Large intestine (tissue), 12 donors: ENCODE data around the gene MRPL50. TPM values are rescaled to one million over a fixed set of nuclear protein-coding genes. Genes with fewer than 3 reads are reported as not detected.

ENCODE experiments used
- DNase-seq, 2 donors: peaks; one replicate each; pipeline versions ENCODE4 v3.0.0 to v3.0.0-alpha.2; 2013
- H3K27ac ChIP-seq: one replicate; pipeline ENCODE4 v1.5.1; 2013; ENCODE audit warnings: low read length
- H3K27me3 ChIP-seq: 2 replicates; pipeline ENCODE4 v1.6.1; 2013; ENCODE audit warnings: low read length; ENCODE audit not compliant: control insufficient read depth, insufficient read depth
- H3K36me3 ChIP-seq: 2 replicates; pipeline ENCODE4 v1.6.1; 2013; ENCODE audit warnings: low read length; ENCODE audit not compliant: control insufficient read depth, insufficient read depth
- H3K4me1 ChIP-seq: one replicate; pipeline ENCODE4 v1.6.1; 2013; ENCODE audit warnings: low read length; ENCODE audit not compliant: control insufficient read depth, insufficient read depth
- H3K4me3 ChIP-seq: one replicate; pipeline ENCODE4 v1.5.1; 2013; ENCODE audit warnings: low read length
- H3K9me3 ChIP-seq: one replicate; pipeline ENCODE4 v1.6.1; 2013; ENCODE audit warnings: mild to moderate bottlenecking, low read depth, low read length, moderate library complexity; ENCODE audit not compliant: control insufficient read depth
- WGBS: methylation state at CpG from one replicate; pipeline ENCODE4 v1.1.5; 2013; ENCODE audit warnings: low lambda C conversion rate; ENCODE audit not compliant: insufficient coverage; 5-methylcytosine and 5-hydroxymethylcytosine counted together
- long read RNA-seq, 11 donors: transcript quantifications; one replicate each; lab custom pipeline, GENCODE V29; 2026
- polyA plus RNA-seq: library from polyadenylated mRNA; unstranded; fragments of 120-200 nt; gene quantifications from one replicate; pipeline ENCODE4 v1.2.1, GENCODE V29; 2013

The MRPL50 gene
- 27.5 TPM for polyA plus RNA-seq
- long read RNA-seq, donor 1, transcript MRPL50-201 (2 exons, 3,332 nt) = major isoform, 18 of 18 reads
- long read RNA-seq, donor 1, partial matches to known transcripts = 0 of 18 reads
- long read RNA-seq, donor 1, other reads (novel, unspliced or antisense) = 0 of 18 reads
- long read RNA-seq, donor 2, transcript MRPL50-201 (2 exons, 3,332 nt) = major isoform, 46 of 119 reads
- long read RNA-seq, donor 2, partial matches to known transcripts = 52 of 119 reads
- long read RNA-seq, donor 2, other reads (novel, unspliced or antisense) = 21 of 119 reads
- long read RNA-seq, donor 3 = 0 reads
- long read RNA-seq, donor 4, partial matches to known transcripts = 0 of 4 reads
- long read RNA-seq, donor 4, other reads (novel, unspliced or antisense) = 0 of 4 reads
- long read RNA-seq, donor 5, transcript MRPL50-201 (2 exons, 3,332 nt) = major isoform, 19 of 19 reads
- long read RNA-seq, donor 5, partial matches to known transcripts = 0 of 19 reads
- long read RNA-seq, donor 5, other reads (novel, unspliced or antisense) = 0 of 19 reads
- long read RNA-seq, donor 6, transcript MRPL50-201 (2 exons, 3,332 nt) = major isoform, 40 of 40 reads
- long read RNA-seq, donor 6, partial matches to known transcripts = 0 of 40 reads
- long read RNA-seq, donor 6, other reads (novel, unspliced or antisense) = 0 of 40 reads
- long read RNA-seq, donor 7, transcript MRPL50-201 (2 exons, 3,332 nt) = major isoform, 14 of 14 reads
- long read RNA-seq, donor 7, partial matches to known transcripts = 0 of 14 reads
- long read RNA-seq, donor 7, other reads (novel, unspliced or antisense) = 0 of 14 reads
- long read RNA-seq, donor 8, transcript MRPL50-201 (2 exons, 3,332 nt) = major isoform, 55 of 86 reads
- long read RNA-seq, donor 8, partial matches to known transcripts = 31 of 86 reads
- long read RNA-seq, donor 8, other reads (novel, unspliced or antisense) = 0 of 86 reads
- long read RNA-seq, donor 9, transcript MRPL50-201 (2 exons, 3,332 nt) = major isoform, 48 of 48 reads
- long read RNA-seq, donor 9, partial matches to known transcripts = 0 of 48 reads
- long read RNA-seq, donor 9, other reads (novel, unspliced or antisense) = 0 of 48 reads
- long read RNA-seq, donor 10, transcript MRPL50-201 (2 exons, 3,332 nt) = major isoform, 38 of 43 reads
- long read RNA-seq, donor 10, partial matches to known transcripts = 0 of 43 reads
- long read RNA-seq, donor 10, other reads (novel, unspliced or antisense) = 5 of 43 reads
- long read RNA-seq, donor 11, transcript MRPL50-201 (2 exons, 3,332 nt) = major isoform, 37 of 37 reads
- long read RNA-seq, donor 11, partial matches to known transcripts = 0 of 37 reads
- long read RNA-seq, donor 11, other reads (novel, unspliced or antisense) = 0 of 37 reads

DNA sequence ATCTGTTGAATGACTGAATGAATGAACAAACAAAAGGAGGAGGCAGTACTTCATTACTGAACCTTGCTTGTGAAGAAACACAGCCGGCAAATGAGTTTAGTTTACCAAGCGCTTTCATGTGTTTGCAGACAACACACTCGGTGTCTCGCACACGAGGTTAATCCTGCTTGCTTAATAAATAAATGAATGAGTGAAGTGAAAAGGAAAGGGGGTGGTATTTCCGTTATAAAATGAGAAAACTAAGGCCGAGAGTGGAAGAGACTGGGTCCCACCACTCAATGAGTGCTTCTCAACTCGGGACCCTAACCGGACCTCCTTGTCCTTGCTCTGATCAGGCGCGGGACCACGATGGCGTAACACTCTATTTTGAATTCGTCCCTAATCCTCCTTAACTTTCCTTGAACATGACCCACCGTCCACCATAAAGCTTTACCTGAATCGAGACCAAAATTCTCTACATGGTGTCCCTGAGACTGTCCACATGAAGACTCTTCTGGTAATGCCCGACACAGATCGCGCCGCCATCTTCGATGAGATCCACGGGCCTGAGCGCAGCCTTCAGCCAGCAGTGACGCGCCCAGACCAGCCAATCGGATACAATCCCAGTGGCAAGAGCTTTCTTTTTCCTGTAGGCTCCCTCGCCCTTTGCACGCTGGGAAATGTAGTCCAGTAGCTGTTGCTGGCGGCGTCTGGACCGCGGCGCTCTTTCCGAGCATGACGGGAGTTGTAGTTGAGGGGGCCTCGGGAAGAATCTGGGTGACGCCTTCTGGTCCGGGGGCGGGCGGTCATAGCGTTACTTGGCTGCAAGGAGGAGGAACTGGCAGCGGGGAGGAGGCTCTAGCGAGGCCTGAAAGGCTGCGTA, at the start of gene MRPL50, which contains the start of gene ZNF189:
Gene MRPL50, minus strand, starts transcription at position 551 of the 862 bp plus-strand sequence. Its CDS starts 26 bp downstream, at position 525.
Gene ZNF189, plus strand, starts transcription at position 784 of the 862 bp plus-strand sequence. CDS start 306 bp downstream, outside the sequence.
- peak; percentile 100 for DNase-seq
- peaks cover 19% of the 10 kb centered on the region for H3K9me3 ChIP-seq
- H3K27me3 ChIP-seq = no peaks in the 10 kb centered on the region
- peak within 1 kb of the TSS; percentile 79 for H3K27ac ChIP-seq
- peaks cover 4% of the 10 kb centered on the region for H3K4me1 ChIP-seq
- peak within 1 kb of the TSS; percentile 73 for H3K4me3 ChIP-seq
- 0% methylated on average over 3 of the region's 44 CpGs for WGBS
- peaks cover 39% of the 10 kb centered on the region for H3K36me3 ChIP-seq

DNA sequence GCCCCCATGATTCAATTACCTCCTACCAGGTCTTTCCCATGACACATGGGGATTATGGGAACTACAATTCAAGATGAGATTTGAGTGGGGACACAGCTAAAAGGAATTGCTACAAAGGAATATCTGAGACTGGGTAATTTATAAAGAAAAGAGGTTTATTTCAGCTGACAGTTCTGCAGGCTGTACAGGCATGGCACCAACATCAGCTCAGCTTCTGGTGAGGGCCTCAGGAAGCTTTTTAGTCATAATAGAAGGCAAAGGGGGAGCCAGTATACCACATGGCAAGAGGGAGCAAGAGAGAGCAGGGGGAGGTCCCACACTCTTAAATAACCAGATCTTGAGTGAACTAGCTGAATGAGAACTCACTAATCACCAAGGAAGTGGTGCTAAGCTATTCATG, 48.3 kb upstream of the MRPL50 start:
- peaks cover under 1% of the 10 kb centered on the region for H3K9me3 ChIP-seq
- H3K27me3 ChIP-seq = no peaks in the 10 kb centered on the region
- peaks cover 61% of the 10 kb centered on the region for H3K4me1 ChIP-seq
- H3K4me3 ChIP-seq = no peak overlapping the region
- H3K36me3 ChIP-seq = no peaks in the 10 kb centered on the region
- no peak for DNase-seq
- H3K27ac ChIP-seq = peak overlapping the region; percentile 87

DNA sequence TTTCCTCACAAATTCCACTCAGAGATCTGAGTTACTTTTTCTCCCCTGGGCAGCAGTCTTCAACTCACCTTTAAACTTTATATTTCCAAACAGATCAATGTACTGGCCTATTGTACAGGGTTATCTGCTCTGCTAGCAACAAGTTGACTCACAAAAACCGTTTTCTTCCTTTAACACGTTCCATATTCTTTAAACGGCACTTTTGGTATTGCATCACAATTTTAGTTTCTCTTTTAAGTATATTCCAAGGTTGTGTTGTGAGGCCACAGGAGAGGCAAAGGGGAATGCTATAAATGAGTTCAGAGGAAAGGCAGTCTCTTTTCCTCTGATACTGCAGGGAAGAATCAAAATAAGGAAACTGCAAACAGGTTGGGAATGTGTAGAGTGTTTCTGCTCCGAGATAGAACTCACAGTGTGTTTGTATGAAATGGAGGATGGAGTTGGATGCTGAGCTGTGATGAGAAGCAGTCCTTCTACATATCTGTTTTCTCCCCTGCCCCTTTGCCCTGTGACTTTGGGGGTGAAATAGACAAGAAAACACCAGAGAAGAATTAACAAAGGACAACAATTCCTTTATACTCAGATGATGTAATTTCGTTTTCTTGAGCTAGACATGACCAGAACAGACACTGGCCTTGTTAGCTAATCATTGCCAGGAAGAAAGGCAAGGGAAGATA, 47.1 kb upstream of the MRPL50 start:
- peaks cover 65% of the 10 kb centered on the region for H3K4me1 ChIP-seq
- 60% methylated on average over 1 of the region's 5 CpGs for WGBS
- DNase-seq = peak; percentile 84 to 94
- H3K27me3 ChIP-seq = no peaks in the 10 kb centered on the region
- peak overlapping the region; percentile 87 for H3K27ac ChIP-seq
- H3K4me3 ChIP-seq = no peak overlapping the region
- no peaks in the 10 kb centered on the region for H3K36me3 ChIP-seq
- no peaks in the 10 kb centered on the region for H3K9me3 ChIP-seq

DNA sequence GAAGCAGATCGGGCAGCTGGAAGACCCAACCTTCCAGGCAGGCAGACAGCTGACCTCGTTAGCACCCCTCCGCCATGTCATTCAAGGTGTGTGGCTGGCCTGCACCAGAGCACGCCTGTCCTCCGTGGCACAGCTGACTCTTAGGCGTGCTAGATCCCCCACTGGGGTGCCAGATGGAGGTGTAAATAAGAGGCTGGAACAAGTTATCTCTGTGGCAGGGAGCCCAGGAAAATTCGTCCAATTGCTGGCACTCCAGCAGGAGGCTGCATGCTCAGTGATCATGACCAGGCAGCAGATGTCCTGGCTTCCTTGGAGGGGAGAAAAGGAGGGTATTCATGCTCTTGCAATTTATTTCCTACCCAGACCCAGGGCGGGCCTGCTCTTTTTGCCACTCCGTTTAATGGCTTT, 45.0 kb upstream of the MRPL50 start:
- WGBS = no CpG with 5 or more reads among the region's 9 CpGs
- H3K4me1 ChIP-seq = peaks cover 78% of the 10 kb centered on the region
- DNase-seq = no peak
- no peaks in the 10 kb centered on the region for H3K36me3 ChIP-seq
- no peaks in the 10 kb centered on the region for H3K27me3 ChIP-seq
- peak overlapping the region; percentile 87 for H3K27ac ChIP-seq
- no peak overlapping the region for H3K4me3 ChIP-seq
- no peaks in the 10 kb centered on the region for H3K9me3 ChIP-seq

DNA sequence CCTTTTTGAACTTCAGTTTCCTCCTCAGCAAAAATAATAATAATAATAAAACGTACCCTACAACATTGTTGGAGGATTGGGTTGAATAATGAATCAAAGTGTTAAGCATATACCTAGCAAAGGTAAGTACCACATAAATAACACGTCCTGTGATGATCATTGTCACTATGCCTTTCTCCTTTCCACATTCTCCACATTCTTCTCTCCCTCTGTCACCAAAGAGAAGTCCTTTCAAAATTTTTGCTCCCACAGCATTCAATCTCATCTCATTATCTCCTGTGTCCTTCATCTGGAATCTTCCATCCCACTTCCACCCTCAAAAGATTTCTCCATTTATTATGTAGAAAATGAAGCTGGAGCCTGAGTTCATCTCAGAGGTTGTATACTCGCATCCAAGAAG, 44.3 kb upstream of the MRPL50 start:
- Histone ChIP-seq H3K27ac (peak overlapping the region; percentile 87), H3K4me1 (peaks cover 83% of the 10 kb centered on the region), H3K9me3 (no peaks in the 10 kb centered on the region), H3K4me3 (no peak overlapping the region), H3K36me3 (no peaks in the 10 kb centered on the region), H3K27me3 (no peaks in the 10 kb centered on the region)
- DNase-seq = no peak
- whole genome bisulfite sequencing = 86% methylated on average over 1 of the region's 3 CpGs

DNA sequence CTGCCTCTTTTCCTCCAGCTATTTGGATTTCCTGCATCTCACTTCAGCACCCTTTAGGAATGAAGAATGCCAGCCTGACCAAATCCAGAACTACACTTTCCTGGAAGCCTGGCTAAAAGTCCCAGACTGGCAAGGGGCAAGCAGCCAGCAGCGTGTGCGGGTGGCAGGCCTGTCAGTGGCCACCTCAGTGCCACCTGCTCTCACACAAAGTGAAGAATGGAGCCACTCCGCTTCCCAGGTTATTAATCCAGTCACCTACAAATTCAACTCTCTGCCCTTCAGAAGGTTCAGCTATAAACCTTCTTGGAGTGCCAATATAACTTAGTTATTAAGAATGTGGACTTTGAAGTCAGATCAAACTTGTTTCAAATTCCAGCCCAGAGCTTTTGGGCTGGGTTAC, 43.9 kb upstream of the MRPL50 start:
- peaks cover 87% of the 10 kb centered on the region for H3K4me1 ChIP-seq
- DNase-seq = peak in 1 of 2 donors; percentile 71
- H3K27me3 ChIP-seq = no peaks in the 10 kb centered on the region
- H3K9me3 ChIP-seq = no peaks in the 10 kb centered on the region
- no CpG with 5 or more reads among the region's 3 CpGs for WGBS
- H3K27ac ChIP-seq = peak overlapping the region; percentile 87
- H3K4me3 ChIP-seq = no peak overlapping the region
- H3K36me3 ChIP-seq = no peaks in the 10 kb centered on the region

DNA sequence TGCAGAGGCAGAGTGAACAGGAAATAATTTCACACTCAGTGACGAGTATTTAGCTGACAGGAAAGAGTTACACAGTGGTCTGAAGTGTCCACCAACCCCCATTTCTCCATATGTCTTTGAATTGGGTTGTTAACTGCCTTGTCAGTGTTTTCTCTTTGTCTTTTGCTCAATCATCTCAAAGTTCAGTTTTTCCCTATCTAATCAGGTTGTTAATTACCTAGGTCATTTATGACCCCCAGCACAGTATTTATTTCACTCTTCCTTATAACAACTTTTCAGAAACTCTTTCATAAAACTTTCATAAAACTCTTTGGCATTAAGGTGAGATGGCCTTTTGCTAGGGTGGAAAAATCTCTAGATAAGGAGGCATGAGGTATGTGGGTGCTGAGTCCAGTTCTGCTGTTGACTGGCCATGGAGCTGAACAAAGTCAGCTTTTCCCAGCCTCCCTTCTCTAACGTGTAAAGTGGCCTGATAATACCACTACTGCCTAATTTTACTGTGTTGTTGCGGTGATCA, 42.4 kb upstream of the MRPL50 start:
- Histone ChIP-seq H3K4me3 (no peak overlapping the region), H3K27me3 (no peaks in the 10 kb centered on the region), H3K36me3 (no peaks in the 10 kb centered on the region), H3K4me1 (peaks cover 79% of the 10 kb centered on the region), H3K9me3 (no peaks in the 10 kb centered on the region), H3K27ac (peak overlapping the region; percentile 87)
- peak; percentile 86 to 96 for DNase-seq
- no CpG with 5 or more reads among the region's 3 CpGs for WGBS

DNA sequence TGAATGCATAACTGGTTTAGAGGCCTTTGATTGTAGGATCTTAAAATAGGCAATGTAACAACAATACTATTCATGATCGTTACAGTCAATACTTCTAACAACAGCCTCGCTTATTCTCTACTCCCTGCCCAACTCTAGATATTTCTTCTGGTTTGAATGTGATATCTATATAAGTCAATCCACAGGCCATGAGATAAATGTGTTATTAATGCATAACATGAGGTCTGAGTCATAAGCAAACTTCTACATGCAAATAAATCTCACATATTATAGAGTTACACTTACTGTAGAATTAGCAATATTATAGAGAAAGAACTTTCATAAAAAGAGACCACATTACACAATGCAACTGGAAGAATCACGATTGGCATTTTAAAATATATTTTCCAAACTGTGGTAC, 40.1 kb upstream of the MRPL50 start:
- no peaks in the 10 kb centered on the region for H3K9me3 ChIP-seq
- DNase-seq = no peak
- 80% methylated on average over 1 of the region's 3 CpGs for WGBS
- peak overlapping the region; percentile 87 for H3K27ac ChIP-seq
- peaks cover 78% of the 10 kb centered on the region for H3K4me1 ChIP-seq
- H3K27me3 ChIP-seq = no peaks in the 10 kb centered on the region
- H3K4me3 ChIP-seq = no peak overlapping the region
- H3K36me3 ChIP-seq = no peaks in the 10 kb centered on the region

DNA sequence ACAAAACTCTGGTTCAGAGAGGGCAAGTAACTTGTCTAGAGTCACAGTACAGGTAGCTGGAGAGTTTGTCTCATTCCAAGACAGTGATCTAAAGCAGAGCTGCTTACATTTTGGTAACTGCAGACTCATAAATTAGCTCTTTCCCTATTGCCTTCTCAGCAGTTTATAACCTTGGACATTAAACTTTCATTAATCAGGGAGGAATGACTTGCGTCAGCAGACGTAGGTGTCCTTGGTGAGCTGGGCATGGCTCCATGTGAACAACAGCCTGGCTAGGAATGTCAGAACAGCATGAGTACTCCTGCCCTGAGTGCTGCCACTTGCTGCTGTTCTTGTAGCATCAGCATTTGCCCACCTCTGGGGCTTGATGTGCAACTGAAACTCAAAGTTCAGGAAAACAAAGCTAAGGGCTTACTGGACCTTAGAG, 39.4 kb upstream of the MRPL50 start:
- no CpG with 5 or more reads among the region's 2 CpGs for WGBS
- peak overlapping the region; percentile 87 for H3K27ac ChIP-seq
- peak; percentile 94 to 97 for DNase-seq
- peaks cover 74% of the 10 kb centered on the region for H3K4me1 ChIP-seq
- no peaks in the 10 kb centered on the region for H3K9me3 ChIP-seq
- H3K27me3 ChIP-seq = no peaks in the 10 kb centered on the region
- no peak overlapping the region for H3K4me3 ChIP-seq
- H3K36me3 ChIP-seq = no peaks in the 10 kb centered on the region
